Measurements from ENCODE around the gene LITAF.

DNA sequence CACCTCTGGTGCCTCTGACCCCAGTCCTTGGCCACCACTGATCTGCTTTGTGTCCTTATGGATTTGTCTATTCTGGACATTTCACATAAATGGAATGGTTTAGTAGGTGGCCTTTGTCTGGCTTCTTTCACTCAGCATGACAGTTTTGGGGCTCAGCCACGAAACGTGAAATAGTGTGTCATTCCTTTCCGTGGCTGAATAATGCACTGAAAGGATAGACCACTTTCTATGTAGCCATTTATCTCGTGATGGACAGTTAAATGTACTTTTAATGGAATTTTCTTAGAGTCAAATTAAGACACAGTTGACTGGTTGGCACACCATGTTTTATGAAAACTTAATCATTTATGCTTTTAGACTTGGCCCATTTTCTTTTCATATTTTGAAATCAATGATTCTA, 57.4 kb downstream of the LITAF start:
- TF ChIP-seq, protein P1, sequence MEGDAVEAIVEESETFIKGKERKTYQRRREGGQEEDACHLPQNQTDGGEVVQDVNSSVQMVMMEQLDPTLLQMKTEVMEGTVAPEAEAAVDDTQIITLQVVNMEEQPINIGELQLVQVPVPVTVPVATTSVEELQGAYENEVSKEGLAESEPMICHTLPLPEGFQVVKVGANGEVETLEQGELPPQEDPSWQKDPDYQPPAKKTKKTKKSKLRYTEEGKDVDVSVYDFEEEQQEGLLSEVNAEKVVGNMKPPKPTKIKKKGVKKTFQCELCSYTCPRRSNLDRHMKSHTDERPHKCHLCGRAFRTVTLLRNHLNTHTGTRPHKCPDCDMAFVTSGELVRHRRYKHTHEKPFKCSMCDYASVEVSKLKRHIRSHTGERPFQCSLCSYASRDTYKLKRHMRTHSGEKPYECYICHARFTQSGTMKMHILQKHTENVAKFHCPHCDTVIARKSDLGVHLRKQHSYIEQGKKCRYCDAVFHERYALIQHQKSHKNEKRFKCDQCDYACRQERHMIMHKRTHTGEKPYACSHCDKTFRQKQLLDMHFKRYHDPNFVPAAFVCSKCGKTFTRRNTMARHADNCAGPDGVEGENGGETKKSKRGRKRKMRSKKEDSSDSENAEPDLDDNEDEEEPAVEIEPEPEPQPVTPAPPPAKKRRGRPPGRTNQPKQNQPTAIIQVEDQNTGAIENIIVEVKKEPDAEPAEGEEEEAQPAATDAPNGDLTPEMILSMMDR (conservative IDR thresholded peaks at IDR 0.05; ENCODE audit: low read length) = no peak
- TF ChIP-seq EZH2phosphoT487 (IDR thresholded peaks at IDR 0.05; ENCODE audit: borderline replicate concordance) = no peak

All from Loucy (cell line).